ENCODE measurements around the gene ASCL1. TPM values are rescaled to one million over a fixed set of nuclear protein-coding genes. Genes with fewer than 3 reads are reported as not detected.

The ASCL1 gene
- total RNA-seq, result not detected
- long read RNA-seq, result 0 reads

- DNase-seq (ENCODE audit: low spot score), result no peak
- intact Hi-C loops (cut with DNase I), result no loop called here
These were observed at the start of gene ASCL1 for GRCh38 chr12:102957339-102958050. Gene ASCL1, plus strand, starts transcription at chr12:102957674. Its CDS starts 571 bp downstream, at chr12:102958245.

- no peak for DNase-seq (ENCODE audit: low spot score)
- intact Hi-C loops (cut with DNase I), result no loop called here
These were observed 49.6 kb upstream of the ASCL1 start for GRCh38 chr12:102907918-102908317.

DNA sequence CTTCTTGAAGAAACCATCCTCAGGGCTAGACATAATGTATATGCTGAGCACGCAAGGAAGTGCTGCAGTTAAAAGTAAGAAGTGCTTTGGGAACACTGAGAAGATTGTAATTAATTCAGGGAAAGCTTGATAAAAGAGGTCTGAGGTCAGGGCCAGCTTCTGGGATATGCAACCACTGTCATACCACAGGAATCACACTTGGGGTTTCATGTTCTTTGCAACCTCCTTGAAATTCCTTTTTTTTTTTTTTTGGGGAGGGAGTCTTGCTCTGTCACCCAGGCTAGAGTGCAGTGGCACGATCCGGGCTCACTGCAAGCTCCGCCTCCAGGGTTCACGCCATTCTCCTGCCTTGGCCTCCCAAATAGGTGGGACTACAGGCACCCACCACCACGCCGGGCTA lies 47.3 kb upstream of the ASCL1 start:
- DNase-seq (ENCODE audit: low spot score), result no peak
- intact Hi-C loops (cut with DNase I), result no loop called here

GRCh38 chr12:102910792-102911191 lies 46.7 kb upstream of the ASCL1 start:
- intact Hi-C loops (cut with DNase I), result no loop called here

DNA sequence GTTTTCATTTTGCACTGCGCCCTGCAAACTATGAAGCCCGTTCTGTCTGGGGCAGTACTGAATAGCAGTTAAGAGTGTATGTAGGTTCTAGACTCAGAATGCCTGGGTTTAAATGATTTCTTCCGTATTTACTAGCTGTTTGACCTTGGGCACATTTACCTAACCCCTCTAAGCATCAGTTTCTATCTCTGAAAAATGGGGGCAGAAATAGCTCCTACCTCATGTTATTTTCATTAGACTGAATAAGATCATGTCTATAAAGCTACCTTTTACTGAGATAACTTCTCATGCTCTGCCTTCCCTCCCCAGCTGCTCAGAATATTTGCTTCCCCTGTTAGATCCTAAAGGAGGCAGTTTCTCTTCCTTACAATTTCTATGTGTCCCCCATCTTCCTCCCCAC lies 46.2 kb upstream of the ASCL1 start:
- no peak for DNase-seq (ENCODE audit: low spot score)
- intact Hi-C loops (cut with DNase I), result no loop called here

More at GRCh38 chr12:102910792-102911191, 46.7 kb upstream of the ASCL1 start:
- no peak for DNase-seq (ENCODE audit: low spot score)

- intact Hi-C loops (cut with DNase I), result no loop called here
- no peak for DNase-seq (ENCODE audit: low spot score)
These were observed 45.2 kb upstream of the ASCL1 start for GRCh38 chr12:102912258-102912657.

DNA sequence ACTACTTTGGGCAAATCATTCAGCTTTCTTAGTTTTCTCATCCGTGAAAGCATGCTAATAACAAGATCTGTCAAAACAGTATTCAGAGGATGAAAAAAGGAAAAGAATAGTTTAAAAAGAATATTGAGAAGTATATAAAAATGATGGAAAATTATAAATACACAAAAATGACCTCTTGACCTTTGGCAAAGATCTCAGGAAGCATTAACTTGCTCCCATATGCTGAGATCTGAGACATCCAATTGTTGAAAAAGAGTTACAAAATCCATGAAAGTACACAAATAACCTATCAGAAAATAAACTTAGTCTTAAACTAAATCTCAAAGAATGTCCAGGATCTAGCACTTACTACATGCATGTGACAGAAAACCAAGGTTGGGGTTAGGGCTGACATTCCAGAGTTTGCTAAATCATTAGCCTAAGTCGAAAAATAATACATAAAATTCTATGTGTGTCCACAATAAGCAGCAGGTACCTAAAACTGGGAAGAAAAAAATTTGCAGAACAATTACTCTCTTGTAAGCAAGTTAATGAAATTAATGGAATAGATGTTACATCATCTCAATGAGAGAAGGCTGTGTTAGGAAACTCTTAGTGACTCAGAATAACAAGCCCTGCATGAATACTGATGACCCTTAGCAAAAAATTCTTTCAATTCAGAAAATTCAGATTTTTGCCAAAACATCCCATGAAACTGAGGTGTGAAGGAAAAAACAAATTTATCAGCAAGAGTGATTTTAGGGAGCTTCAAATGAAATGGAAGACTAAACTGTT lies 43.8 kb upstream of the ASCL1 start:
- intact Hi-C loops (cut with DNase I), result no loop called here
- DNase-seq (ENCODE audit: low spot score), result no peak

- intact Hi-C loops (cut with DNase I), result no loop called here
- no peak for DNase-seq (ENCODE audit: low spot score)
These were observed 41.0 kb upstream of the ASCL1 start for GRCh38 chr12:102916252-102917025.

GRCh38 chr12:102917026-102917787 lies 40.3 kb upstream of the ASCL1 start, which contains the start of gene PAH:
Gene PAH, minus strand, starts transcription at chr12:102917244. Its CDS starts 114 bp downstream, at chr12:102917130.
- no peak for DNase-seq (ENCODE audit: low spot score)
- intact Hi-C loops (cut with DNase I), result no loop called here

DNA sequence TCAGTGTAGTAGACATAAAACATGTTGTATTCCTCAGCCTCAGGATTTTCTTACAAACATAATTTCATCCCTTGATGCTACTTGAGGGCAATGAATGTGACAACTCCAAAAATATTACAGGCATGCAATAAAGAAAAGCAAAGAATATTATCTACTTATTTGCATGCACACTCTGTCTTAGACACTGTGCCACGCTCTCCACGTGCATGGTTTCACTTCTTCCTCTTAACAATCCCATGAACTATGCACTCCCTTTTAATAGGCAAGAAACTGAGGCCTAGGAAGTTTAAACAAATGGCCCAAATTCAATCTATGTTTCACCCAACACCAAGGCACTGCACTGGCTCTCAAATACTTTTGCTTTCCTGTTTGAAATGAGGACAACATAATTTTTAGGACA lies 38.6 kb upstream of the ASCL1 start:
- intact Hi-C loops (cut with DNase I), result no loop called here
- no peak for DNase-seq (ENCODE audit: low spot score)

DNA sequence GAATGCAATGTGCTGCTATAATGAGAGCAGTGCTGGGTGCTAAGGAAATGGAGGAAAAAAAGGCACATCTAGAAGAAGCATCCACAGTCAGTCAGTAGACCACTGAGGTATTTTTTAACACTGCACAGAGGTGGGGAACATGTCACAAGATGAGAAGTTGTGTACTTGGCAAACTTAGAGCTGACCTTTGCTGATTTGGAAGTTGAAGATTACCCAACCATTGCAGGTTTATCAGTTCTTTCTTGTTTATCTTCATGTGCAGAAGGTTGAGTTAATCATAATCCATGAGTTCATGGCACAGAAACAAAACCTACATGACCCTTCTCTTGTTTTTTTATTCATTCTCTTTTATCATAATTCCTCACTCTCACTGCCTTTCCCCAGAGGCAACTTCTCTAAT lies 37.2 kb upstream of the ASCL1 start:
- intact Hi-C loops (cut with DNase I), result no loop called here
- no peak for DNase-seq (ENCODE audit: low spot score)

DNA sequence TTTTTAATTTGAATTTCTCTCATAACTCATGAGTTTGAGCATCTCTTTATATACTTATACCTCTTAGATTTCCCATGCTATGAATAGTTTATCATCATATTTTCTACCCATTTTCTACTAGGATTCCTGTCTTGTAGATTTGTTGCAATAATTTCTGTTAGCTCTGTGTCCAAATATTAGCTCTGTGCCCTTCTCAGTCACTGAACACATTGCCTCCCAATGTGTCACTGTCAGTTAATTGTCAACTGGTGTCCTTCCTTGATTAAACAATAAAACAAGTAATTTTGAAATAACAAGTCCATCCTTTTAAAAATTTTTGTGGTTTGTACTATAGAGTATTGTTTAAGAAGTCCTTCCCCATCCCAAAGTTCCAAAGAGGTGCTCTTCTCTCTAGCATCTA lies 36.2 kb upstream of the ASCL1 start:
- intact Hi-C loops (cut with DNase I), result no loop called here

GRCh38 chr12:102927220-102927619 lies 30.3 kb upstream of the ASCL1 start:
- intact Hi-C loops (cut with DNase I), result no loop called here
- no peak for DNase-seq (ENCODE audit: low spot score)

More for the DNA sequence above, 36.2 kb upstream of the ASCL1 start:
- no peak for DNase-seq (ENCODE audit: low spot score)

DNA sequence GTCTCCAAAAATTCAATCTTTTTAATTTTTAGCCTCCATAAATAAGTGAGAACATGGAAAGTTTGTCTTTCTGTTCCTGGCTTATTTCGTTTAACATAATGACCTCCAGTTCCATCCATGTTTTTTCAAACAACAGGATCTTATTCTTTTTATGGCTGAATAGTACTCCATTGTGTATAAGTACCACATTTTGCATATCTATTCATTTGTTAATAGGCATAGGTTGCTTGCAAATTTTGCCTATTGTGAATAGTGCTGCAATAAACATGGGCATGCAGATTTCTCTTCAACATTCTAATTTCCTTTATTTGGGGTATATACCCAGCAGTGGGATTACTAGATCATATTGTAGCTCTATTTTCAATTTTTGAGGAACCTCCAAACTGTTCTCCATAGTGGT lies 24.3 kb upstream of the ASCL1 start:
- no peak for DNase-seq (ENCODE audit: low spot score)
- intact Hi-C loops (cut with DNase I), result no loop called here

DNA sequence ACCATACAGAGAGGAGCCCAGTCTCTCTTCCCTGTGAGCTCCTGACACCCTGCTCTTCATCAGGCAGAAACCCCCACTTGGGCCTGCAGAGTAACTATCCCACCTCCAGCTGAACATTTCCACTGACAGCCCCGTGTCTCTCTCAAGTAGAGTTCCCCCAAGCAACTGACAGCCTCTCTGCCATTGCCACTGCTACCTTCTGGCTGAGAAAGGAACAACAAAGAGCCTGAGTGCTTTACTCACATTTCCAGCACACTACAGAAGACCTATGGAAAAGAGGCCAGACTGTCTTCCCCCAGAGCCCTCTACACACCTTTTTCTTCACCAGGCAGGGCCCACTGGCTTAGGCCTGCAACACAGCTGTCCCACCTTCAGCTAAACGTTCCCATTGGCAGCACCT lies 18.4 kb upstream of the ASCL1 start:
- intact Hi-C loops (cut with DNase I), result no loop called here

DNA sequence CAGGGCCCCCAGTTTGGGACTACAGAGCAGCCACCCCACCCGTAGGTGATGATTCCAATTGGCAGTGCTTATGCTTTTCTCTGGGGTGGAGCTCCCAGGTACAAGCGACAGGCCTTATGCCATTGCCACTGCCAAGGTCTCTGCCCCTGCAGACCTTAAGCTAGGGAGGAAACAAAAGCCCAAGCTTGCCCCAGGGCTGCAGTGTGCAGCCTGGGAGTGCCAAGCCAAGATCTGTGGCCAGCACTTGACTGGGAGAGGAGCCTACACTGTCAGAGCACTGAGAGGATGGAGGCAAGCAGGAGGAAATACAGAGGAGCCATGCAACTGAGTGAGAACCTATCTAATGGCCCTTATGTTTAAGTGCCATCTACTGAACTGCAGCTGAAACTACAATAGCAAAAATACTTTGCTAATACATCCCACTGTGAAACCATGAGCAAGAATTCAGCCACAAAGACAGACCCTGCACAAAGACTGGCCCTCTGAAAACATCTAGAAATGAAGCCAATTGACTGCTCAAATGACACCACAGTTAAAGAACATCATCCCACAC lies 17.7 kb upstream of the ASCL1 start:
- intact Hi-C loops (cut with DNase I), result no loop called here

More for the DNA sequence above, 18.4 kb upstream of the ASCL1 start:
- no peak for DNase-seq (ENCODE audit: low spot score)

DNA sequence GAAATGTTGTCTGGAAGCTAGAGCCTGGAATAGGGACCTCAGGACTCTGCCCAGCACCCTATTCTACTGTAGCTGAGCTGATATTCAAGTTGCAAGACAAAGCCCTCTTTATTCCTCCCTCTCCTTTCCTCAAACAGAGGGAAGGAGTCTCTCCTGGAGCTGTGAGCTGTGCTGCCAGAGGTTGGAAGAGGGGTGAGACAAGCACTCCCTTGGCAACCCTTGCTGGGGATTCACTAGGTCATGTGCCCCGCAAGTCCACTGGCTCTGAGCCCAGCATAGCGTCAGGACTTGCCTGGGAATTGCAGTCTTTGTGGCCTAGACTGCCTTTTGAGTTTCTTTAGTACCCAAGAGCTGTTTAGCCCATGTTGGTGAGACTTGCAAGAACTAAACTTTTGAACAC lies 11.4 kb upstream of the ASCL1 start:
- intact Hi-C loops (cut with DNase I), result no loop called here
- DNase-seq (ENCODE audit: low spot score), result no peak

More for the DNA sequence above, 17.7 kb upstream of the ASCL1 start:
- no peak for DNase-seq (ENCODE audit: low spot score)

GRCh38 chr12:102948941-102949352 lies 8.5 kb upstream of the ASCL1 start:
- intact Hi-C loops (cut with DNase I), result loop anchor here (2.0 kb wide), 1 partner anchor 600 kb away; no protein-coding TSS in a partner anchor
- no peak for DNase-seq (ENCODE audit: low spot score)
